Lower leg skin (tissue), 3 donors: ENCODE results near the gene SHBG.

ENCODE experiments used
- CTCF ChIP-seq, 3 donors: fragments of 450-650 bp; IDR thresholded peaks; one replicate each; pipeline ENCODE4 v1.5.1; 2016; ENCODE audit warnings: antibody characterized with exemption in 3 of 3, mild to moderate bottlenecking in 3 of 3, moderate library complexity in 2 of 3
- POLR2A ChIP-seq, 2 donors: fragments of 450-650 bp; IDR thresholded peaks; one replicate each; pipeline ENCODE4 v1.6.1; 2016 to 2017; ENCODE audit warnings: antibody characterized with exemption in 2 of 2, mild to moderate bottlenecking in 1 of 2, moderate library complexity in 1 of 2

- TF ChIP-seq CTCF (IDR thresholded peaks at IDR 0.05) (no peak), POLR2A (IDR thresholded peaks at IDR 0.05) (no peak)
Measured at GRCh38 chr17:7626307-7626706, 3.6 kb upstream of the SHBG start.
